ENCODE results near the gene SLC31A2. TPM values are rescaled to one million over a fixed set of nuclear protein-coding genes. Genes with fewer than 3 reads are reported as not detected.
A peak's percentile ranks its signal among the peaks of the same experiment; 100 is the strongest.

SLC31A2 gene
- total and polyA plus RNA-seq, 2 donors (not counting 1 experiment from before 2014, with no cell fraction given): 0.67 to 2.3 TPM

- Histone ChIP-seq H3K27ac (ENCODE audit: low read length in 2 of 2) (no peak overlapping the region), H3K9ac (ENCODE audit: low read length) (no peak overlapping the region), H3K36me3 (replicated peaks in 1 of 2; ENCODE audit: control extremely low read depth in 1 of 2, control insufficient read depth in 1 of 2, extremely low read depth in 1 of 2, insufficient read depth in 2 of 2, low read length in 1 of 2) (peaks cover 0 to 2% of the 10 kb centered on the region in 2 experiments), H3K27me3 (replicated peaks in 1 of 4; ENCODE audit: control extremely low read depth in 1 of 4, control insufficient read depth in 3 of 4, insufficient read depth in 4 of 4, low read length in 3 of 4) (no peaks in the 10 kb centered on the region), H4K20me1 (ENCODE audit: control insufficient read depth, insufficient read depth, low read length, poor library complexity, severe bottlenecking) (no peaks in the 10 kb centered on the region), H3K4me3 (ENCODE audit: control extremely low read depth in 1 of 5, extremely low read depth in 1 of 5, insufficient read depth in 1 of 5, low read depth in 2 of 5, low read length in 4 of 5) (no peak overlapping the region), H2AFZ (ENCODE audit: insufficient read depth, low read depth, low read length, poor library complexity, severe bottlenecking) (no peak overlapping the region), H3K9me3 (ENCODE audit: control extremely low read depth in 1 of 3, control insufficient read depth in 2 of 3, insufficient read depth in 1 of 3, low read length in 2 of 3) (no peaks in the 10 kb centered on the region), H3K79me2 (ENCODE audit: control insufficient read depth, insufficient read depth, low read length) (no peaks in the 10 kb centered on the region), H3K4me1 (ENCODE audit: control insufficient read depth in 2 of 2, insufficient read depth in 2 of 2, low read length in 2 of 2) (peaks cover 0 to 19% of the 10 kb centered on the region in 2 donors), H3K4me2 (replicated peaks; ENCODE audit: low read depth, low read length, poor library complexity, severe bottlenecking) (no peak overlapping the region)
- Mint-ChIP-seq H3K27ac (no peak overlapping the region), H3K4me1 (peaks cover 18% of the 10 kb centered on the region), H3K27me3 (no peaks in the 10 kb centered on the region), H3K4me3 (no peak overlapping the region), H3K9me3 (ENCODE audit: insufficient read depth) (no peaks in the 10 kb centered on the region)
- ATAC-seq (ENCODE audit: low read depth) (no peak), DNase-seq (no peak)
- TF ChIP-seq EZH2 (IDR thresholded peaks at IDR 0.05; ENCODE audit: borderline replicate concordance, insufficient read depth, low read depth, low read length, poor library complexity, severe bottlenecking): no peak
- TF ChIP-seq, protein P1, sequence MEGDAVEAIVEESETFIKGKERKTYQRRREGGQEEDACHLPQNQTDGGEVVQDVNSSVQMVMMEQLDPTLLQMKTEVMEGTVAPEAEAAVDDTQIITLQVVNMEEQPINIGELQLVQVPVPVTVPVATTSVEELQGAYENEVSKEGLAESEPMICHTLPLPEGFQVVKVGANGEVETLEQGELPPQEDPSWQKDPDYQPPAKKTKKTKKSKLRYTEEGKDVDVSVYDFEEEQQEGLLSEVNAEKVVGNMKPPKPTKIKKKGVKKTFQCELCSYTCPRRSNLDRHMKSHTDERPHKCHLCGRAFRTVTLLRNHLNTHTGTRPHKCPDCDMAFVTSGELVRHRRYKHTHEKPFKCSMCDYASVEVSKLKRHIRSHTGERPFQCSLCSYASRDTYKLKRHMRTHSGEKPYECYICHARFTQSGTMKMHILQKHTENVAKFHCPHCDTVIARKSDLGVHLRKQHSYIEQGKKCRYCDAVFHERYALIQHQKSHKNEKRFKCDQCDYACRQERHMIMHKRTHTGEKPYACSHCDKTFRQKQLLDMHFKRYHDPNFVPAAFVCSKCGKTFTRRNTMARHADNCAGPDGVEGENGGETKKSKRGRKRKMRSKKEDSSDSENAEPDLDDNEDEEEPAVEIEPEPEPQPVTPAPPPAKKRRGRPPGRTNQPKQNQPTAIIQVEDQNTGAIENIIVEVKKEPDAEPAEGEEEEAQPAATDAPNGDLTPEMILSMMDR (IDR thresholded peaks at IDR 0.05): no peak
- ChIA-PET CTCF (interaction anchor here (0.8 kb wide), 1 partner anchor 120 kb away, joined by 4 read pairs; no protein-coding TSS in a partner anchor), POLR2A (no interaction called here)
- WGBS (ENCODE audit: insufficient coverage): 44% methylated on average over 2 of the region's 2 CpGs
- intact Hi-C loops (cut with micrococcal nuclease): loop anchor here (10.0 kb wide), 1 partner anchor 260 kb away; the partner anchor contains the start of genes C9orf43 and POLE3
Observed at GRCh38 chr9:113154946-113155345, 4.1 kb downstream of the SLC31A2 start.

DNA sequence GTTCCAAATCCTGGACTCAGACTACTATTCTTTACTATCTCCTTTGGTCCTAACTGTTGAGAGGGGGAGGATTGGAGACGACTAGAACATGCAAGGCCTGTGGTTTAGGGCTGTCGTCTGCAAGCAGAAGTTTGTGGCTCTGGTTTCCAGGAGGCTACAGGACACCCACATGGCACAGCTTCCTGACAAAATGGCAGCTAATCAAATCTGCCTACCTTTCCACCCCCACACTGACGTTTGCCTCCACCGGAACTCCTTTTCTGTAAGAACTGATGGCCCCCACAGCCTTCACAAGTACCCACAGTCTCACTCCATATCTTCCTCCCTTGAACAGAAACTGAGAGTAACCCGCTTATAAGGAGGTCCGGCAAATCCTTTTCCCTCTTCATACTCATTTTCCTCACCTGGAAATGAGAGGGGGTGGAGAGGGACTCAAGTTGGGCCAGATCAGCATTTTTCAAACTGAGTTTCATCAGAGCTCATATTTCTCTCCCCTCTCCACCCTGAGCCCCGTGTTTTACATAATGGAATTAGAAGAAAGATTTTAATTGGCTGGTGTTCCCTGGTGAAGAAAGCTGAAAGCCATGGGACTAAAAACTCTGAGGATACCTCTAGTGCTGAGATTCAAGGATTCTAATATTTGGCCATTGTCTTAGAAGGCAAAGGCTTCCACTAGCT is 5.2 kb downstream of the SLC31A2 start:
- Mint-ChIP-seq H3K27ac (no peak overlapping the region), H3K27me3 (no peaks in the 10 kb centered on the region), H3K4me3 (no peak overlapping the region), H3K9me3 (ENCODE audit: insufficient read depth) (no peaks in the 10 kb centered on the region), H3K4me1 (peaks cover 14% of the 10 kb centered on the region)
- POLR2A ChIA-PET: no interaction called here
- no peaks in the 10 kb centered on the region for H3K79me2 ChIP-seq (ENCODE audit: control insufficient read depth, insufficient read depth, low read length)
- DNase-seq: no peak
- H3K9ac ChIP-seq (ENCODE audit: low read length): no peak overlapping the region
- H3K9me3 ChIP-seq (ENCODE audit: control extremely low read depth in 1 of 3, control insufficient read depth in 2 of 3, insufficient read depth in 1 of 3, low read length in 2 of 3): no peaks in the 10 kb centered on the region
- no peaks in the 10 kb centered on the region for H4K20me1 ChIP-seq (ENCODE audit: control insufficient read depth, insufficient read depth, low read length, poor library complexity, severe bottlenecking)
- H3K27me3 ChIP-seq (replicated peaks in 1 of 4; ENCODE audit: control extremely low read depth in 1 of 4, control insufficient read depth in 3 of 4, insufficient read depth in 4 of 4, low read length in 3 of 4): no peaks in the 10 kb centered on the region
- peak overlapping the region; percentile 4 for H3K4me2 ChIP-seq (replicated peaks; ENCODE audit: low read depth, low read length, poor library complexity, severe bottlenecking)
- H3K4me1 ChIP-seq (ENCODE audit: control insufficient read depth in 2 of 2, insufficient read depth in 2 of 2, low read length in 2 of 2): peaks cover 0 to 12% of the 10 kb centered on the region in 2 donors
- intact Hi-C loops (cut with micrococcal nuclease): loop anchor here (10.0 kb wide), 1 partner anchor 259 kb away; the partner anchor contains the start of genes C9orf43 and POLE3
- no peak overlapping the region for H3K27ac ChIP-seq (ENCODE audit: low read length in 2 of 2)
- CTCF ChIA-PET: no interaction called here
- H2AFZ ChIP-seq (ENCODE audit: insufficient read depth, low read depth, low read length, poor library complexity, severe bottlenecking): no peak overlapping the region
- H3K36me3 ChIP-seq (replicated peaks in 1 of 2; ENCODE audit: control extremely low read depth in 1 of 2, control insufficient read depth in 1 of 2, extremely low read depth in 1 of 2, insufficient read depth in 2 of 2, low read length in 1 of 2): peaks cover 0 to 6% of the 10 kb centered on the region in 2 experiments
- ATAC-seq (ENCODE audit: low read depth): no peak
- H3K4me3 ChIP-seq (ENCODE audit: control extremely low read depth in 1 of 5, extremely low read depth in 1 of 5, insufficient read depth in 1 of 5, low read depth in 2 of 5, low read length in 4 of 5): no peak overlapping the region
- 6% methylated on average over 3 of the region's 7 CpGs for WGBS (ENCODE audit: insufficient coverage)
- TF ChIP-seq, protein P1 (IDR thresholded peaks at IDR 0.05): no peak
- TF ChIP-seq EZH2 (IDR thresholded peaks at IDR 0.05; ENCODE audit: borderline replicate concordance, insufficient read depth, low read depth, low read length, poor library complexity, severe bottlenecking): no peak
